Measurements from ENCODE around the gene GPX5. TPM values are rescaled to one million over a fixed set of nuclear protein-coding genes. Genes with fewer than 3 reads are reported as not detected.
"Not testable (repeated sequence)": the region's sequence is repeated elsewhere in the genome, so short reads cannot be mapped to it uniquely, and the experiment has no call there.

Gene GPX5, protein sequence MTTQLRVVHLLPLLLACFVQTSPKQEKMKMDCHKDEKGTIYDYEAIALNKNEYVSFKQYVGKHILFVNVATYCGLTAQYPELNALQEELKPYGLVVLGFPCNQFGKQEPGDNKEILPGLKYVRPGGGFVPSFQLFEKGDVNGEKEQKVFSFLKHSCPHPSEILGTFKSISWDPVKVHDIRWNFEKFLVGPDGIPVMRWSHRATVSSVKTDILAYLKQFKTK
- polyA plus RNA-seq (ENCODE audit: insufficient read length in 3 of 3), result not detected

DNA sequence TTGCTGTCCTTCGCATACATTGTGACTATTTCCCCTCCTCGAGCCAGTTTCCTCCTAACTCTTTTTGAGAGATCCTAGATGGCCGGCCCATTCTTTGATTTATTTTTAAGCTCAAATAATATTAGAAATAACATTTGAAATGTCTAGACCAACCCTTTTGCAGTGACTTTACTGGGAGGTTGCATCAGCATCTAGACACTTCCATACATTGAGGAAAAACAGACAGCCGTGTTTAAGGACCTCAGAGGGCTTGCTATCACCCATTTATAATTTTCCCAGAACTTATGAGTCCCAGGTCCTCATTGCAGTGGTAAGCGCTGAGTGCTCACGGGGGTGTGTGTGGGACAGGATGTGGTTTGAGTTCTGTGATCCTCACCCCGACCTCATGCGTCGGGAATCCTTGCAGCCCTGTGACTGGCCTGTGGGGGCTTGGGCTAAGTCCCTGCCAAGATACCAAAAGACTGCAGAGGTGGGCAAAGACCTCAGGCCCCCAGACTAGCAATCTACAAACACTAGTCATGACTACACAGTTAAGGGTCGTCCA is at the start of gene GPX5:
Gene GPX5 (plus strand): TSS at position 386 of the 544 bp plus-strand sequence. CDS start 133 bp downstream, at position 519.
- DNase-seq (ENCODE audit: low read depth in 3 of 3, low spot score in 2 of 3), result no peak

DNA sequence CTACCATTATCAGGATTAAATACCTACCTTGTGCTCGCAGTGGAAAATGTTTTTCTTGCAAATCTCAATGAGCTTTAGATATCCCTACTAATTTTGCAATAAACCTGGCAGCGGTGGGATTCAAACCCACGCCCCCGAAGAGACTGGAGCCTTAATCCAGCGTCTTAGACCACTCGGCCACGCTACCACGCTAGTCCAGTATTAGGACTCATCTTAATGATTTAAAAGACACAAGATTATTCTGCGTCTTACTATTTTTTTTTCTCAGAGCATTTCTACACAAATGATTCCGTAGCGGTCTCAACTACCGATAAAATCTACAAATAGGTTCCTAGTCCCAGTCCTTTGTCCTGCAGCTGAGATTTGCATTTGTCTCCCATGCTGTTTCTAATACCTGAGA is 47.2 kb upstream of the GPX5 start:
- DNase-seq (ENCODE audit: low read depth in 3 of 3, low spot score in 2 of 3), result no peak

DNA sequence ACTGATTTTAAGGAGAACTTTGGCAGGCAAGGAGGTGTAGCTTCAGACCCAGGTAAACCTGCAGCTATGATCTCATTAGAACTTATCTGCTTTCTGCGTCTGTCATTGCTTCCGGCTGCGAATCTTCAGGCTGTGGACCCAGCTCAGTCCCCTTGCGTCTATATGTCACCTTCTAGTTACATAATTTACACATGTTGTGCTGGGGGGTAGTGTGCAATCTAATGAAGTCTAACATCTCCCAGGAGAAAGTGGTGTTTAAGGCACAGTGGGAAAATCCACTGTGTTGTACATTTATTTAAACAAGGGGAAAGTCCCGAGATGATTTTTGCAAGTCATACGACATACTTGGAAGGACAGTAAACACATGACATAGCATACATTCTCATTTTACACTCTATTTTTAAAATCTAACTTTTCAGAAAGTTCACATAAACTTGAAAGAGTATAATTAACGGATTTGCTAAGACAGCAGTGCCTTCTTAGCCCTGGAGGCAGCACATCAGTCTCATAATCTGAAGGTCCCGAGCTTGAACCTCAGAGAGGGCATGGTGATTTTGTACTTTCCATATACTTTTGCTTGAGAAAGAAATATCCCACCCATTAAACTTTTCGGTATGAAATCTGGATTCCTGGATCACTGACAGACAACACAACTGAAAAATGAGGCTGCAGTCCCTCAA is 45.3 kb upstream of the GPX5 start:
- no peak for DNase-seq (ENCODE audit: low read depth in 3 of 3, low spot score in 2 of 3)

DNA sequence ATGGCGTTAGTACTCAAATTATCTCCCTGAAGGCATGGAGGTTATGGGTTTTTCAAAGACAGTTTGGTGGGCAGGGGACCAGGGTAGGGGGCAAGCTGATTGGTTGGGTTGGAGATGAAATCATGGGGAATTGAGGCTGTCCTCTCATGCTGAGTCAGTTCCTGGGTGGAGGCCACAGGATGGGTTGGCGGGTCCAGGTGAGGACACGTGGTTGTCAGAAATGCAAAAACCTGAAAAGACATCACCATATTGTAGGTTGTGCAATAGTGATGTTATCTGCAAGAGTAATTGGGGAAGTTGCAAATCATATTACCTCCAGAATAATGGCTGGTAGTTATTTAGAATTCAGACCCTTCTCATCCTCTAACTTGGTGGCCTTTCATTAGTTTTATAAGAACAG is 40.2 kb upstream of the GPX5 start:
- no peak for DNase-seq (ENCODE audit: low read depth in 3 of 3, low spot score in 2 of 3)

DNA sequence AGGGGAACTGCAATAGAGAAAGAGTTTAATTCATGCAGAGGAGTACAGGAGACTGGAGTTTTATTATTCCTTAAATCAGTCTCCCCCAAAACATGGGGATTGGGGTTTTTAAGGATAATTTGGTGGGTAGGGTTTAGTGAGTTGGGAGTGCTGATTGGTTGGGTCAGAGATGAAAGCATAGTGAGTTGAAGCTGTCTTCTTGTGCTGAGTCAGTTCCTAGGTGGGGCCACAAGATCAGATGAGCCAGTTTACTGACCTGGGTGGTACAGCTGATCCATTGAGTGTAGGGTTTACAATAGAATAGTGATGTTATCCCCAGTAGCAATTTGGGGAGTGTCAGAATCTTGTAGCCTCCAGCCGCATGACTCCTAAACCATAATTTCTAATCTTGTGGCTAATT is 39.1 kb upstream of the GPX5 start:
- no peak for DNase-seq (ENCODE audit: low read depth in 3 of 3, low spot score in 2 of 3)

DNA sequence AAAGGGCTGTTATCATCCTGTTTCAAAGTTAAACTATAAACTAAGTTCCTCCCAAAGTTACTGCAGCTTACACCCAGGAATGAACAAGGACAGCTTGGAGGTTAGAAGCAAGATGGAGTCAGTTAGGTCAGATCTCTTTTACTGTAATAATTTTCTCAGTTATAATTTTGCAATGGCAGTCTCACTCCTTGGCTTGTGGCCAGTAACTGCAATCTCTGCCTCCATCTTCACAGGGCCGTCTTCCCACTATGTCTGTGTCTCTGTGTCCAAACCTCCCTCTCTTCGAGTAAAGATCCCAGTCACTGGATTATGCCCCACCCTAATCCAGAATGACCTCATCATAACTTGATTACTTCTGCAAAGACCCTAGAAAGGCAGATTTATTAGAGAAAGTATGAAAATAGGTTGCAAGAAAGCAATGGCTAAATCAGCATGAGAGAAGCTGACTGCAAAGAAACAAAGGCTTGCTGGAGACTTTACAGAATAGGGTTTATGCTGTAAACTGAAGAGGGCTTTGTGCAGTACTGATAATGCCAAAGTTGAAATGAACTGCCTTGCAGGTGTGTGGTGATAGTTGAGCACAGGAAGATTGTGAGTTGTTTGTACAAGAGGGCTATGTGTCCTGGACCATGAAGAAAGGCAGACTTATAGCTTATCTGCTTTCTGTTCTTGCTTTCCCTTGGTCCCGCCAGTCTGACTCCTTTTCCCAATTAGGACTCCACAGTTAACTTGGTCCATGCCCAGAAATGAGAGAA is 38.5 kb upstream of the GPX5 start:
- DNase-seq (ENCODE audit: low read depth in 3 of 3, low spot score in 2 of 3), result no peak

DNA sequence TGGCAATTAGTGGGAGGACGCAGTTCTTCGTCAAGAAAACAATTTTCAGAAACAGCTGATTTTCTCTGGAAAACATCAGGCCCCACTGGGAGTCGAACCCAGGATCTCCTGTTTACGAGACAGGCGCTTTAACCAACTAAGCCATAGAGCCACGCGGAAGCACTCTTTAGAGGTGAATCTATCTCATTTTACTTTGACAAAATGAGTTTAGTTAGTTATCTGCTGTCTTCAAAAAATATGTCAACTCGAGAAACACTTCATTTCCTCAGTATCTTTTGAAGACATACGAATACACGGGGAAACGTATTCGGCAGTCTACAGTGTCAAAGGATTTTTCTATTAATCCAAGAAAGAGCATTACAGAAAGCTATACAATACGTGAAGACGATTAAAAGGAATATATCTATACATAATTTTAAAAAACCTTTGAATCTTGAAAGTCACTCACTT is 36.7 kb upstream of the GPX5 start:
- DNase-seq (ENCODE audit: low read depth in 3 of 3, low spot score in 2 of 3), result peak in 1 of 3 donors; percentile 15

DNA sequence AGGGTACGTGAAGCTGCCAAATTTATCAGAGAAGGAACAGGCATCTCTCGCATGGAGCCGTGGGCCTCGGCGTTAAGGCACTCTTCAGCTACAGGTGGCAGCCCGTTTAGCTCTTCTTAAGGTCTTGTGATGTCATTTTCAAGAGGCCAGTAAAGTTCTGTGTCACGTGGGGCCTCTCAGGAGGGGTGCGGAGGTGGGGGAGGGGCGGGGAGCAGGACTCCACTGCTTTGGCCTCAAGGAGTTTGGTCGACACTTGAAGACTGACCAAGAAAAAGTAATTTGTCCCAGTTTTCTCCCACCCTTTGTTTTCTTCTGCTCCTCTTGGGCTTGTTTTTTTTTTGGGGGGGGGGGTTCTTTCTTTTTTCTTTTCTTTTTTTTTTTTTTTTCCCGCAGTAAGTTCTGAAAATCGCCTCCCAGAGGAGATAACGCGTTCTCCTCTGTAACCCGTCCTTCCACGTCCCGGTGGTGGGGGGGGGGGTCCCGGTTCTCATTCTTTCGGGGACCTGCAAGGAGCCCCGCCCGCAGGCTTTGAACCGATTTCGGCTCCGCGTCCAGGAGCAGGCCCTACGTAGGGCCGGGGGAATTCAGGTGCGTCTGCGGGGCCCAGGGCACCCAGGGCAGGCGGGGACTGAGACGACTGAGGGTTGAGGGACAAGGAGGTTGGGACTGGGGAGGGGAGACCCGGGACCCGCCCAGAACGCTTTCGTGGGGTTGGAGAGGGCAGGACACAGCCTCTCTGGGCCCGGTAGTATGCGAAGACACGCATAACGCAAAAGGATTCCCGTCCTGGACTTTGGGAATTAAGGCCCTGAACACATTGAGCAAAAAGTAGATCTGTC is 36.1 kb upstream of the GPX5 start:
- DNase-seq (ENCODE audit: low read depth in 3 of 3, low spot score in 2 of 3), result no peak

DNA sequence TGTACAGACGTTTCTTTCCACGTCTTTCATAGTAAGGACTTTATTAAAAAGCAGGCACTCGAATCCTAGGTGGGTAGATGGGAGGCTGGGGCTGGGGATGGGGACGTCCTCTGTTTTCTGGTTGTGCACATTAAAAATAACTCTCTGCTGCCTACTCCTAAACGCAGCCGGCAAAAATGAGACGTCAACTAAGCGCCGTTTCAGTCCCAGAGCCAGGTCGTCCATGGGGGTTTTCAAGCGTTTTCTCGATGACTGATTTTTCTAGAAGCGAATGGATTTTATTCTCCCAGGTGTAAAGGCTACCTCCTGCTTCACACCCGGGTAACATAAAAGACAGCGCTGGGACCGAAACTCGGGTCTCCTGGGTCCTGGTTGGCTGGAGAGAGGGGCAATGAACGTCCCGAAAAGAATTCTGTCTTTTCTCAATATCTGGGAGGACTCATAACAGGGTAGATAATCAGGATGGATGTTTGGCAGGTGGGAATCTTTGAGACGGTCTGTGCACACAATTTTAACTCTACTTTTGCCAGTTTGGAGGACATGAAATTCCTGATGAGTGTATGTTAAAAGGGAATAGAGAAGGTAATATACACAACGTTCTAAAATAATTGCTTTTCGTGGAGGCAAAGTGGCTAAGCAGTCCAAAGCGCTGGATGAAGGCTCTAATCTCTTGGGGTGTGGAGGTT is 35.3 kb upstream of the GPX5 start:
- no peak for DNase-seq (ENCODE audit: low read depth in 3 of 3, low spot score in 2 of 3)

DNA sequence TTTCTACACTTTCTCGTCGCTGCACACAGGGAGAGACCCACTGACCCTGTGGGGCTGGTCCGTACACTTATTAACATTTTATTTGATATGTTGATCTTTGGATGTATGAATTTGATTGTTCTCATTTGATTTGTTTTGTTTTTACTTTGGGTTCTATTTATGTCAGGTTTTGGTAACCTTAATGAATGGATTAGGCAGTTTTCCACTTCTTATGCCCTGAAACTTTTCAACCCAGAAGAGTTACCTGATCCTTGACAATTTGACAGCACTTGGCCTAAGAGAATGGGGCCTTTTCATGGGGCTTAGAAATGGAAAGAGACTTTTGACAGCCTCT is 33.7 kb upstream of the GPX5 start:
- DNase-seq (ENCODE audit: low read depth in 3 of 3, low spot score in 2 of 3), result no peak

DNA sequence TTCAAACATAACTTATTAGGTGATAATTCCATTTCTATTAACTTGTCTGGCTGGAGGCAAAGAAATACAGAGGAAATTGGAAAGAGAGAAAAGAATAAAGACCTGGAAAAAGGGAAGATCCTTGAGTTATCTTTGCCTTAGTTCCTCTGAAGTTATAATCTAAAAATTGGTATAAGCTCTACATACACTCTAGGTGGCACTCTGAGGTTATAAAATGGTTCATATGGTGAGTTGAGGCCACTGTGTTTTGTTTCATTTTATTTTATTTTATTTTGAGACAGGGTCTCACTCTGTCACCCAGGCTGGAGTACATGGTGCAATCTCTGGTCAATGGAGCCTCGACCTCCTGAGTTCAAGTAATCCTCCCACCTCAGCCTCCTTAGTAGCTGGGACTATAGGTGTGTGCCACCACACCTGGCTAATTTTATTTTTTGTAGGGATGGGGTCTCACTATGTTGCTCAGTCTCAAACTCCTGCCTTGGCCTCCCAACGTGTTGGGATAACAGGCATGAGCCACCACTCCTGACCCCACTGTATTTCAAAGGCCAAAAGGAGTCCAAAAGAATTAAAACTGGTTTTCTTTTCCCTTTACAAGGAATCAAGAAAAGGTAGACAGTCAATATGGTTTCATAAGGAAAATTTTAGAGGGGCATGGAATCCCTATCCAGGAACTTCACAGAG is 29.4 kb upstream of the GPX5 start:
- no peak for DNase-seq (ENCODE audit: low read depth in 3 of 3, low spot score in 2 of 3)

DNA sequence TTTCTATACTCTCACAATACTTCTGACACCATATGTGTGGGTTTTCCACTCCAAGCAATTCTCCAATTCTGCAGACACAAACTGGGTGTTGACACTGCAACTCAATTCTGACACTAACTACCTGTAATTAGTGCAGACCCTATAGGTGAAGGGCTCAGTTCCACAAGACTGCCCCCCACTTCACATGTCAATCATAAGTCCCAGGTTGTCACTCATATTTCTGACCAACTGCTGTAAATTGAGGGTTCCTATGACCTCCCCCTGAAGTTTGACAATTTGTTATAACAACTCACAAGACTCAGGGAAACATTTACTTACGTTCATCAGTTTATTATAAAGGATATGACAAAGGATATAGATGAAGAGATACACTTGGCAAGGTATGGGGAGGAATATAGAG is 28.4 kb upstream of the GPX5 start:
- no peak for DNase-seq (ENCODE audit: low read depth in 3 of 3, low spot score in 2 of 3)

DNA sequence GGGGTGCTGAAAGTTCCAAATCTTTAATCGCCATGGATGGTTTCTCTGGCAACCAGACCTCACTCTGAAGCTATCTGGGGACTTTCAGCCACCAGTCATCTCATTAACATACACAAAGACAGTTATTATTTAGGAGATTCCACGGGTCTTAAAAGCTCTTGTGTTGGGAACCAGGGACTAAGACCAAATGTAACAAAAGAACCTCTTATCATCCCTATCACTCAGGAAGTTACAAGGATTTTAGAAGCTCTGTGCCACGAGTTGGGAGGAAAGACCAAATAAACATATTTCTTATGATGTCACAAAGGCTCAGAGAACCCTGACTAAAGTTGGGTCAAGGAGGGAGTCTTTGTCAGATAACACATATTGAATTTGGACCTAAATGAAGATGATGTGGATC is 27.8 kb upstream of the GPX5 start:
- no peak for DNase-seq (ENCODE audit: low read depth in 3 of 3, low spot score in 2 of 3)

DNA sequence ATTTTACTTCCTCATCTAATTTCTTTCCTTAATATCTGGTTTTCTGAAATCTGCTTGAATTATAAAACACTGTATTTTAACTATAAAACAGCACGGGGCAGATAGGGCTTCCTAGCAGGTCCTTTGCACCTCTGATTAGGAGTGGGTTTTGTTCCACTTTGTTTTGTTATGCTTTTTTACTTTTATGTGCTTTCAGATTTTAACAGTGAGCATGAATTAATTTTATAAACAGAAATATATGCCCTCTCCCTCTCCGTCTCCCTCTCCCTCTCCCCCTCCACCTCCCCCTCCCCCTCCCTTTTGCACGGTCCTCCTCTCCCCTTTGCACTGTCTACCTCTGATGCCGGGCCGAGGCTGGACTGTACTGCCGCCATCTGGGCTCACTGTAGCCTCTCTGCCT is 24.4 kb upstream of the GPX5 start:
- no peak for DNase-seq (ENCODE audit: low read depth in 3 of 3, low spot score in 2 of 3)

DNA sequence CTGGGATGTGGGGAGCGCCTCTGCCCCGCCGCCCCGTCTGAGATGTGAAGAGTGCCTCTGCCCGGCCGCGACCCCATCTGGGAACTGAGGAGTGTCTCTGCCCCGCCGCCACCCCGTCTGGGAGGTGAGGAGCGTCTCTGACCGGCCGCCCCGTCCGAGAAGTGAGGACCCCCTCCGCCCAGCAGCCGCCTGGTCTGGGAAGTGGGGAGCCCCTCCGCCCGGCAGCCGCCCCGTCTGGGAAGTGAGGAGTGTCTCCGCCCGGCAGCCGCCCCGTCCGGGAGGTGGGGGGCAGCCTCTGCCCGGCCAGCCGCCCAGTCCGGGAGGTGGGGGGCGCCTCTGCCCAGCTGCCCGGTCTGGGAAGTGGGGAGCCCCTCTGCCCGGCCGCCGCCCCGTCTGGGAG is 23.5 kb upstream of the GPX5 start:
- not testable (repeated sequence) for DNase-seq (ENCODE audit: low read depth in 3 of 3, low spot score in 2 of 3)

DNA sequence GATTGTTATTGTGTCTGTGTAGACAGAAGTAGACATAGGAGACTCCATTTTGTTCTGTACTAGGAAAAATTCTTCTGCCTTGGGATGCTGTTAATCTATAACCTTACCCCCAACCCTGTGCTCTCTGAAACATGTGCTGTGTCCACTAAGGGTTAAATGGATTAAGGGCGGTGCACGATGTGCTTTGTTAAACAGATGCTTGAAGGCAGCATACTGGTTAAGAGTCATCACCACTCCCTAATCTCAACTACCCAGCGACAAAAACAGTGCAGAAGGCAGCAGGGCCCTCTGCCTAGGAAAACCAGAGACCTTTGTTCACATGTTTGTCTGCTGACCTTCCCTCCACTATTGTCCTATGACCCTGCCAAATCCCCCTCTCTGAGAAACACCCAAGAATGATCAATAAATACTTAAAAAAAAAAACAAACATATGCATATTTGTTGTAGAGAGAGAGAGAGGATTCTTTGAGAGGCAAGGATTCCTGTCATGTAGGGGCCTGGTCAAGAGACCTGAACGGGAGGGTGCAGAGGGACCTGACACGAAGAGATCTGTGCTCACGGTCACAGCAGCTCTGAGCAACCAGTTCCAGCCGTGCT is 22.9 kb upstream of the GPX5 start:
- not testable (repeated sequence) for DNase-seq (ENCODE audit: low read depth in 3 of 3, low spot score in 2 of 3)

DNA sequence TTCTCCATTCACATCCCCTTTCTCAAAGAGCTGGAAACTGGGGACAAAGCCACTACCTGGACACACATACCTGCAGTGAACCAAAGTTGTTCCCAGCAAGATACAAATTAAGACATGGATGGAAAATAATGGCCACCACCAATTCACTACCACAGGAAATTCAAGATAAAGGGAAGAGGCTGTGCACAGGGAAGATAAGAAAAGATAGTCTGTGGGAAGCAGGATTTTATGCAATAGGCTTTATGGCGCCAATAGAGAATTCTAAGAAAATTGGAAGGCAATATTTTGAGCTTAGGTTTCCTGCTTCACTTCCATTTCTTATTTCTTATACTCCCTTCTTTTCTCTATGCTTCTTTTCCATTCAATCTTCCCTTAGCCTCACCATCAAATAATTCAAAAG is 19.9 kb upstream of the GPX5 start:
- no peak for DNase-seq (ENCODE audit: low read depth in 3 of 3, low spot score in 2 of 3)

DNA sequence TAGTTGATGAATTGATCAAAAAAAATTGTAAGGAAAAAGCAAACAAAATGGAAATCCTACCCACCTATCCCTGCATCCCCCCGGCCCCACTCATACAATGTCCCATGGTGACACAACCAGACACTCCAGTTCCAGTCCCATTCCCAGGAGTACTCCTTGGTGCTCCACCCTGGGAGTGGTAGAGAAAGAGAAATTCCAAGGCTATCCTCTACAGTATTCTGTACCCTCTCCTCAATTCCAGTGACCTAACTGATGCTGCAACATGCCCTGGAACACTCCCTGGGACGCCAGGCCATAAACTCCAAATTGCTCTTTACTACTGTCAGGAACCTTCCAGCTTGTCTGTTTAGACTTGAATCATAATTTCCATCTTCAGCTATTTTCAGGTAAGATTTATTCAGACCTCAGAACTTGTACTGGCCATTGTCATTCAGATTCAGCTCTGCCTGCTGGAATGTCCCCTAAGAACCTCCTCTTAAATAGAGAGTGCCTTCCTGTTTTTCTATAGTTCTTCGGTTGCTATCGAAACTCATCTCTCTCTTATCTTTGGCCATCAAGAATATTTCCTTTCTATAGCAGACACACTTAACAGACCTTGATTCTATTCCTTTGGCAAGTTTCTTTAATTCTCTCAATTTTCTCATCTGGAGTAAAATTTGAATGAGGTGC is 18.7 kb upstream of the GPX5 start:
- DNase-seq (ENCODE audit: low read depth in 3 of 3, low spot score in 2 of 3), result no peak

Measured in right renal cortex interstitium (tissue), 3 donors.